Measurements from ENCODE around the gene SPINK6. TPM values are rescaled to one million over a fixed set of nuclear protein-coding genes. Genes with fewer than 3 reads are reported as not detected.

The SPINK6 gene
- total and polyA plus RNA-seq, 9 of the 15 experiments (the other 6 are each of a cell fraction or from before 2014, with no cell fraction given): not detected

DNA sequence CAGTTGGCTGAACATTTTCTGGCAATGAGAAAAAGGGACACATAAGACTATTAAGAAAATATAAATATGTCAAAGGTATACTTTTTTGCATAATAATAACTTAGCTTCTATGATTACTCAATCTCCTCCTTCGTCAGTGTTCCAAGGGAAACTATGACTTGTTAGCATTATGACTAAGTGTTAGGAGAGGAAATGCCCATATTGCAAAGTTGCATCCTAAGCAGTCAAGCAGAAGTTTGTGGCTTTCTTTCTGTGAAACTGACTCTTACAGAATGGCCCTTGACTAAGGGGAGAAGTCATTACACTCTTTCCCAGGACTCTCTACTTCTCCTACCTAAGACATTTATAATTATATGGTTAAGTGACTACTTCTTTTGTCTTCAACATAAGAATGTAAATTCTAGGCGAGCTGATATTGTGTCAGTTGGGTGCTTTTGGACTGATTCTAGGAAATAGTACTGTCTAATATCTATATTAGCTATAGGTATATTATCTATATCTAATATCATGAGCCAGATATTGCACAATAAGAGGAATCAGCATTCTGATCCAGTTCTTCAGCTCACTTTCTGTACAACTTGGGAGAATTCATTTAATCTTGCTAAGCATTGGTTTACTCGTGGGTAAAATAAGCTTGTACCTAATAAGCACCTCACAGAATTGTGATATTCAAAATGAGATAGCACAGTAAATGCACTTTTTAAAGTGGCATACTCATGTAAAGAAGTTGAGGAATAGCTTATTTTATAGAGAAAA lies 16.4 kb upstream of the SPINK6 start:
- DNase-seq (ENCODE audit: extremely low read depth in 1 of 4, low spot score in 3 of 4) (no peak), FAIRE-seq (no peak), ATAC-seq (no peak)
- Histone ChIP-seq H3K27ac (ENCODE audit: extremely low read depth, low read depth, low read length) (no peak overlapping the region), H3K79me2 (ENCODE audit: control insufficient read depth, insufficient read depth, low read length) (no peaks in the 10 kb centered on the region), H3K27me3 (ENCODE audit: control insufficient read depth in 2 of 2, insufficient read depth in 2 of 2, low read length in 2 of 2) (no peaks in the 10 kb centered on the region), H3K9ac (ENCODE audit: insufficient read depth in 1 of 2, low read depth in 2 of 2, low read length in 2 of 2) (no peak overlapping the region), H3K4me1 (replicated peaks in 1 of 2; ENCODE audit: control insufficient read depth in 2 of 2, insufficient read depth in 2 of 2, low read length in 2 of 2) (no peaks in the 10 kb centered on the region), H2AFZ (ENCODE audit: low read depth, low read length) (no peak overlapping the region), H3K4me3 (no peak overlapping the region), H3K9me1 (ENCODE audit: control insufficient read depth, insufficient read depth, low read length) (no peaks in the 10 kb centered on the region), H3K36me3 (ENCODE audit: control insufficient read depth, insufficient read depth, low read length) (no peaks in the 10 kb centered on the region), H3K4me2 (ENCODE audit: insufficient read depth, low read length) (no peak overlapping the region), H3K9me3 (replicated peaks; ENCODE audit: control insufficient read depth, insufficient read depth, low read depth, low read length) (no peaks in the 10 kb centered on the region), H4K20me1 (replicated peaks; ENCODE audit: control insufficient read depth, insufficient read depth, low read length) (no peaks in the 10 kb centered on the region)
- ChIA-PET POLR2A (no interaction called here), CTCF (ENCODE audit: low intra/inter-chr PET ratio) (no interaction called here)
- TF ChIP-seq, protein P1, sequence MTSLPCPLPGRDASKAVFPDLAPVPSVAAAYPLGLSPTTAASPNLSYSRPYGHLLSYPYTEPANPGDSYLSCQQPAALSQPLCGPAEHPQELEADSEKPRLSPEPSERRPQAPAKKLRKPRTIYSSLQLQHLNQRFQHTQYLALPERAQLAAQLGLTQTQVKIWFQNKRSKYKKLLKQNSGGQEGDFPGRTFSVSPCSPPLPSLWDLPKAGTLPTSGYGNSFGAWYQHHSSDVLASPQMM (CRISPR knock-in tag; IDR thresholded peaks at IDR 0.05): no peak
- no peak for TF ChIP-seq GTF2E2 (tag; IDR thresholded peaks at IDR 0.05)
- no peak for TF ChIP-seq CEBPG (CRISPR knock-in tag; IDR thresholded peaks at IDR 0.05)
- peak; percentile 56 to 76 for TF ChIP-seq CEBPG (tag; conservative IDR thresholded peaks at IDR 0.05 in 1 of 2, IDR thresholded peaks at IDR 0.05 in 1 of 2)
- TF ChIP-seq CEBPB (tag; IDR thresholded peaks at IDR 0.05): peak; percentile 42; the same call in 1 of the 2 replicates
- no peak for TF ChIP-seq GMEB1 (CRISPR knock-in tag; IDR thresholded peaks at IDR 0.05)
- intact Hi-C loops (cut with micrococcal nuclease): no loop called here
- BruUV-seq (replicated peaks): no TSS peak
- WGBS (ENCODE audit: insufficient coverage, low coverage, missing lambda C conversion rate): 9% methylated on average over 3 of the region's 3 CpGs
- in situ Hi-C loops (cut with MboI): loop anchor here (10.0 to 25.0 kb wide), 2 partner anchors 188 to 851 kb away; no protein-coding TSS in a partner anchor

All from K562 (cell line).